OCI-LY7 (cell line): Measurements from ENCODE around the gene JPT2.

Source experiments
- EZH2phosphoT487 ChIP-seq: fragments of 200-600 bp; sonication (generic); IDR thresholded peaks from 2 replicates; pipeline ENCODE4 v1.6.1; 2018; ENCODE audit warnings: low read depth, borderline replicate concordance, mild to moderate bottlenecking, mixed run types, antibody characterized with exemption, low read length, moderate library complexity, mixed read lengths
- TF ChIP-seq, protein P1 (sequence below): fragments of 200-600 bp; sonication (generic); conservative IDR thresholded peaks from 2 replicates; pipeline ENCODE4 v1.5.1; 2014; ENCODE audit warnings: mild to moderate bottlenecking, antibody characterized with exemption, low read length, moderate library complexity, mixed read lengths

DNA sequence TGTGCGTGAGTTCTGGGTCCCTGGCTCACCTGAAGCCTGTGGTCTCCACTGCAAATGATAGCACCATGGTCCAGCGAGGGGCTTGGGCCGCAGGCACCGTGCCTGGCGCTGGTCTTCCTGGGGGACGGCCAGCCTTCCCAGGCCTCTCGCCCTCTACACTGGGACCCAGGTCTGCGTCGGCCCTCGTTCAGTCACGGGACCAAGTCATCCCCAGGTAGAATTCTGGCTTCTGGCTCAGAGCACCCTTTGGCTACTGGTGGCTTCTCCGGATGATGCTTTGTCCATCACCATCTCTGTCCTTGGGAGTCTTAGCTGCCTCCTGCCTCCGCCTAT lies 45.5 kb upstream of the JPT2 start:
- TF ChIP-seq, protein P1, sequence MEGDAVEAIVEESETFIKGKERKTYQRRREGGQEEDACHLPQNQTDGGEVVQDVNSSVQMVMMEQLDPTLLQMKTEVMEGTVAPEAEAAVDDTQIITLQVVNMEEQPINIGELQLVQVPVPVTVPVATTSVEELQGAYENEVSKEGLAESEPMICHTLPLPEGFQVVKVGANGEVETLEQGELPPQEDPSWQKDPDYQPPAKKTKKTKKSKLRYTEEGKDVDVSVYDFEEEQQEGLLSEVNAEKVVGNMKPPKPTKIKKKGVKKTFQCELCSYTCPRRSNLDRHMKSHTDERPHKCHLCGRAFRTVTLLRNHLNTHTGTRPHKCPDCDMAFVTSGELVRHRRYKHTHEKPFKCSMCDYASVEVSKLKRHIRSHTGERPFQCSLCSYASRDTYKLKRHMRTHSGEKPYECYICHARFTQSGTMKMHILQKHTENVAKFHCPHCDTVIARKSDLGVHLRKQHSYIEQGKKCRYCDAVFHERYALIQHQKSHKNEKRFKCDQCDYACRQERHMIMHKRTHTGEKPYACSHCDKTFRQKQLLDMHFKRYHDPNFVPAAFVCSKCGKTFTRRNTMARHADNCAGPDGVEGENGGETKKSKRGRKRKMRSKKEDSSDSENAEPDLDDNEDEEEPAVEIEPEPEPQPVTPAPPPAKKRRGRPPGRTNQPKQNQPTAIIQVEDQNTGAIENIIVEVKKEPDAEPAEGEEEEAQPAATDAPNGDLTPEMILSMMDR, result no peak
- TF ChIP-seq EZH2phosphoT487, result no peak
